Testis (tissue), 2 donors: ENCODE measurements around the gene AKNA.

ENCODE experiments used
- CTCF ChIP-seq, 3 experiments: fragments of 450-650 bp in 2 of 3; fragments of 200-600 bp in 1 of 3; sonication (generic) in 1 of 3; IDR thresholded peaks; one replicate each; pipeline ENCODE4 v1.5.1; 2016 to 2019; ENCODE audit warnings: antibody characterized with exemption in 3 of 3, mild to moderate bottlenecking in 2 of 3, moderate library complexity in 1 of 3
- POLR2A ChIP-seq: fragments of 450-650 bp; IDR thresholded peaks from one replicate; pipeline ENCODE4 v1.6.1; 2017; ENCODE audit warnings: antibody characterized with exemption, mild to moderate bottlenecking, moderate library complexity

GRCh38 chr9:114399381-114399780 lies 11.6 kb upstream of the AKNA start:
- no peak for TF ChIP-seq CTCF (IDR thresholded peaks at IDR 0.05)
- TF ChIP-seq POLR2A, result no peak
